Activated CD8-positive, alpha-beta T cell treated with anti-CD3 and anti-CD28 coated beads, Interleukin-2, amount 10 ng/mL, durations not matched to agents 7 days and 5 days (primary cell): ENCODE measurements around the gene CLRN3. TPM values are rescaled to one million over a fixed set of nuclear protein-coding genes. Genes with fewer than 3 reads are reported as not detected.
A peak's percentile ranks its signal among the peaks of the same experiment; 100 is the strongest.

Experiments used
- ATAC-seq: fragments of 150-1000 bp; cut with Tn5 transposase; one replicate; pipeline ENCODE4 v1.10.0; 2021; ENCODE audit warnings: moderate library complexity
- CTCF ChIA-PET: fragments of 350-600 bp; sonication (Branson Sonifier 250); formaldehyde crosslinking; loops from one replicate; lab custom pipeline; 2021; ENCODE audit warnings: antibody characterized with exemption; lab: Charles Lee
- POLR2A ChIA-PET: fragments of 350-600 bp; sonication (Branson Sonifier 250); formaldehyde crosslinking; loops from one replicate; lab custom pipeline; 2021; ENCODE audit warnings: antibody characterized with exemption; lab: Charles Lee
- DNase-seq: peaks from one replicate; pipeline ENCODE4 v3.0.0-alpha.2; 2020
- H3K27ac Mint-ChIP-seq: one replicate; pipeline ENCODE4 v1.8.0; 2021; ENCODE audit warnings: mild to moderate bottlenecking, mixed read lengths
- H3K27me3 Mint-ChIP-seq: one replicate; pipeline ENCODE4 v1.8.0; 2021; ENCODE audit warnings: low read depth, mixed read lengths
- H3K36me3 Mint-ChIP-seq: one replicate; pipeline ENCODE4 v1.8.0; 2021; ENCODE audit warnings: low read depth, mixed read lengths
- H3K4me1 Mint-ChIP-seq: one replicate; pipeline ENCODE4 v1.8.0; 2021; ENCODE audit warnings: low read depth, mixed read lengths
- H3K4me3 Mint-ChIP-seq: one replicate; pipeline ENCODE4 v1.8.0; 2021; ENCODE audit warnings: mild to moderate bottlenecking, mixed read lengths
- H3K9me3 Mint-ChIP-seq: one replicate; pipeline ENCODE4 v1.8.0; 2022; ENCODE audit warnings: mixed read lengths; ENCODE audit not compliant: insufficient read depth
- total RNA-seq, 2 experiments: library from RNA; stranded (reverse); gene quantifications; one replicate each; pipeline ENCODE4 v1.2.3, GENCODE V29; 2021

The CLRN3 gene
- total RNA-seq, 2 experiments from 2014 or later: not detected

- Mint-ChIP-seq H3K36me3 (no peaks in the 10 kb centered on the region), H3K27me3 (peaks cover 15% of the 10 kb centered on the region), H3K27ac (no peak overlapping the region), H3K4me1 (peaks cover 1% of the 10 kb centered on the region), H3K4me3 (no peak overlapping the region), H3K9me3 (no peaks in the 10 kb centered on the region)
- CTCF ChIA-PET: no interaction called here
- POLR2A ChIA-PET: no interaction called here
- DNase-seq (no peak), ATAC-seq (no peak)
Measured at GRCh38 chr10:127890216-127890615, 2.5 kb downstream of the CLRN3 start.

- CTCF ChIA-PET: interaction anchor here (0.7 kb wide), 1 partner anchor 35 kb away, joined by 3 read pairs; no protein-coding TSS in a partner anchor
- Mint-ChIP-seq H3K4me3 (no peak overlapping the region), H3K9me3 (no peaks in the 10 kb centered on the region), H3K27me3 (peaks cover 10% of the 10 kb centered on the region), H3K36me3 (no peaks in the 10 kb centered on the region), H3K4me1 (no peaks in the 10 kb centered on the region), H3K27ac (no peak overlapping the region)
- ATAC-seq (no peak), DNase-seq (no peak)
- POLR2A ChIA-PET: no interaction called here
Measured at GRCh38 chr10:127889605-127890195, 3.0 kb downstream of the CLRN3 start.

- no peaks in the 10 kb centered on the region for H3K4me1 Mint-ChIP-seq
- no peaks in the 10 kb centered on the region for H3K36me3 Mint-ChIP-seq
- POLR2A ChIA-PET: no interaction called here
- no peak for ATAC-seq
- CTCF ChIA-PET: no interaction called here
- no peak overlapping the region for H3K27ac Mint-ChIP-seq
- H3K4me3 Mint-ChIP-seq: no peak overlapping the region
- no peaks in the 10 kb centered on the region for H3K9me3 Mint-ChIP-seq
- peak; percentile 4 for DNase-seq
- H3K27me3 Mint-ChIP-seq: peaks cover 7% of the 10 kb centered on the region
Measured at GRCh38 chr10:127888521-127889312, 4.0 kb downstream of the CLRN3 start.

GRCh38 chr10:127887541-127888415 is 5.0 kb downstream of the CLRN3 start:
- H3K9me3 Mint-ChIP-seq: no peaks in the 10 kb centered on the region
- ATAC-seq (no peak), DNase-seq (peak; percentile 7)
- no peak overlapping the region for H3K27ac Mint-ChIP-seq
- CTCF ChIA-PET: no interaction called here
- no peak overlapping the region for H3K4me3 Mint-ChIP-seq
- H3K4me1 Mint-ChIP-seq: peaks cover 4% of the 10 kb centered on the region
- no peaks in the 10 kb centered on the region for H3K36me3 Mint-ChIP-seq
- POLR2A ChIA-PET: no interaction called here
- H3K27me3 Mint-ChIP-seq: peaks cover 3% of the 10 kb centered on the region

GRCh38 chr10:127886371-127887051 is 6.2 kb downstream of the CLRN3 start:
- Mint-ChIP-seq H3K9me3 (no peaks in the 10 kb centered on the region), H3K4me1 (peaks cover 14% of the 10 kb centered on the region), H3K27me3 (peaks cover 2% of the 10 kb centered on the region), H3K4me3 (no peak overlapping the region), H3K36me3 (no peaks in the 10 kb centered on the region), H3K27ac (no peak overlapping the region)
- DNase-seq (no peak), ATAC-seq (no peak)
- CTCF ChIA-PET: interaction anchor here (0.9 kb wide), 1 partner anchor 125 kb away, joined by 4 read pairs; no protein-coding TSS in a partner anchor
- POLR2A ChIA-PET: no interaction called here

- ChIA-PET POLR2A (no interaction called here), CTCF (no interaction called here)
- H3K9me3 Mint-ChIP-seq: no peaks in the 10 kb centered on the region
- H3K4me3 Mint-ChIP-seq: no peak overlapping the region
- no peaks in the 10 kb centered on the region for H3K36me3 Mint-ChIP-seq
- peaks cover 30% of the 10 kb centered on the region for H3K4me1 Mint-ChIP-seq
- no peak for ATAC-seq
- no peaks in the 10 kb centered on the region for H3K27me3 Mint-ChIP-seq
- no peak overlapping the region for H3K27ac Mint-ChIP-seq
- DNase-seq: no peak
Measured at GRCh38 chr10:127884501-127884900, 8.2 kb downstream of the CLRN3 start.

- peaks cover 30% of the 10 kb centered on the region for H3K4me1 Mint-ChIP-seq
- H3K9me3 Mint-ChIP-seq: no peaks in the 10 kb centered on the region
- no peak overlapping the region for H3K4me3 Mint-ChIP-seq
- ChIA-PET POLR2A (no interaction called here), CTCF (no interaction called here)
- no peaks in the 10 kb centered on the region for H3K27me3 Mint-ChIP-seq
- ATAC-seq: no peak
- H3K36me3 Mint-ChIP-seq: no peaks in the 10 kb centered on the region
- no peak for DNase-seq
- H3K27ac Mint-ChIP-seq: no peak overlapping the region
Measured at GRCh38 chr10:127883516-127883915, 9.2 kb downstream of the CLRN3 start.

GRCh38 chr10:127882801-127883459 is 9.8 kb downstream of the CLRN3 start:
- Mint-ChIP-seq H3K27ac (no peak overlapping the region), H3K27me3 (no peaks in the 10 kb centered on the region), H3K4me1 (peaks cover 30% of the 10 kb centered on the region), H3K4me3 (no peak overlapping the region), H3K36me3 (no peaks in the 10 kb centered on the region), H3K9me3 (no peaks in the 10 kb centered on the region)
- ATAC-seq: no peak
- CTCF ChIA-PET: no interaction called here
- POLR2A ChIA-PET: no interaction called here
- DNase-seq: no peak

GRCh38 chr10:127882391-127882790 is 10.3 kb downstream of the CLRN3 start:
- DNase-seq (no peak), ATAC-seq (no peak)
- POLR2A ChIA-PET: no interaction called here
- Mint-ChIP-seq H3K9me3 (no peaks in the 10 kb centered on the region), H3K36me3 (no peaks in the 10 kb centered on the region), H3K4me1 (peaks cover 32% of the 10 kb centered on the region), H3K4me3 (no peak overlapping the region), H3K27me3 (peaks cover 4% of the 10 kb centered on the region), H3K27ac (no peak overlapping the region)
- CTCF ChIA-PET: no interaction called here

- Mint-ChIP-seq H3K36me3 (no peaks in the 10 kb centered on the region), H3K4me3 (no peak overlapping the region), H3K4me1 (peaks cover 36% of the 10 kb centered on the region), H3K27me3 (peaks cover 8% of the 10 kb centered on the region), H3K27ac (peak overlapping the region; percentile 84), H3K9me3 (no peaks in the 10 kb centered on the region)
- ATAC-seq: no peak
- ChIA-PET POLR2A (no interaction called here), CTCF (no interaction called here)
- no peak for DNase-seq
Measured at GRCh38 chr10:127881262-127881661, 11.5 kb downstream of the CLRN3 start.

- ATAC-seq: peak; percentile 51
- H3K36me3 Mint-ChIP-seq: no peaks in the 10 kb centered on the region
- POLR2A ChIA-PET: no interaction called here
Measured at GRCh38 chr10:127880557-127880956, 12.2 kb downstream of the CLRN3 start.

More at GRCh38 chr10:127880557-127880956, 12.2 kb downstream of the CLRN3 start:
- CTCF ChIA-PET: interaction anchor here (0.7 kb wide), 1 partner anchor 26 kb away, joined by 3 read pairs; no protein-coding TSS in a partner anchor
- Mint-ChIP-seq H3K4me3 (no peak overlapping the region), H3K27me3 (peaks cover 11% of the 10 kb centered on the region), H3K9me3 (no peaks in the 10 kb centered on the region), H3K27ac (peak overlapping the region; percentile 84), H3K4me1 (peaks cover 36% of the 10 kb centered on the region)
- peak; percentile 38 for DNase-seq
